Retinal pigment epithelial cell (primary cell): ENCODE measurements around the gene SELENOT.

Experiments used
- DNase-seq: peaks from one replicate; pipeline ENCODE4 v3.0.0-alpha.2; 2010; ENCODE audit warnings: low read depth
- H3K4me3 ChIP-seq: 2 replicates; pipeline ENCODE4 v1.5.1; 2011; ENCODE audit warnings: mild to moderate bottlenecking, low read length, control low read depth, moderate library complexity
- CTCF ChIP-seq: conservative IDR thresholded peaks from 2 replicates; pipeline ENCODE4 v1.5.1; 2011; ENCODE audit warnings: low read depth, low read length, control low read depth, inconsistent platforms

SELENOT gene

GRCh38 chr3:150577855-150578254 is 25.3 kb upstream of the SELENOT start:
- DNase-seq: no peak
- no peak overlapping the region for H3K4me3 ChIP-seq
- TF ChIP-seq CTCF: no peak

GRCh38 chr3:150581174-150581573 is 21.9 kb upstream of the SELENOT start:
- no peak for TF ChIP-seq CTCF
- no peak for DNase-seq
- no peak overlapping the region for H3K4me3 ChIP-seq

- no peak for DNase-seq
- H3K4me3 ChIP-seq: no peak overlapping the region
- no peak for TF ChIP-seq CTCF
Measured at GRCh38 chr3:150582620-150583019, 20.5 kb upstream of the SELENOT start.

- no peak for DNase-seq
- H3K4me3 ChIP-seq: no peak overlapping the region
- TF ChIP-seq CTCF: no peak
Measured at GRCh38 chr3:150583028-150583427, 20.1 kb upstream of the SELENOT start.

- TF ChIP-seq CTCF: no peak
- DNase-seq: no peak
- no peak overlapping the region for H3K4me3 ChIP-seq
Measured at GRCh38 chr3:150588027-150588830, 14.9 kb upstream of the SELENOT start.

- no peak overlapping the region for H3K4me3 ChIP-seq
- TF ChIP-seq CTCF: no peak
- DNase-seq: no peak
Measured at GRCh38 chr3:150589759-150590158, 13.4 kb upstream of the SELENOT start.

- H3K4me3 ChIP-seq: no peak overlapping the region
- no peak for TF ChIP-seq CTCF
- no peak for DNase-seq
Measured at GRCh38 chr3:150594150-150594549, 9.0 kb upstream of the SELENOT start.
